Upper lobe of right lung (tissue), 1 donor: Measurements from ENCODE around the gene SMPD1. TPM values are rescaled to one million over a fixed set of nuclear protein-coding genes. Genes with fewer than 3 reads are reported as not detected.
A peak's percentile ranks its signal among the peaks of the same experiment; 100 is the strongest.

ENCODE experiments used
- ATAC-seq: fragments of 200-7000 bp; cut with Tn5 transposase; one replicate; pipeline ENCODE4 v1.9.1; 2020; ENCODE audit warnings: mild to moderate bottlenecking, moderate library complexity
- DNase-seq: peaks from one replicate; pipeline ENCODE4 v3.0.0-alpha.2; 2020
- H3K27ac ChIP-seq: fragments of 200-600 bp; one replicate; pipeline ENCODE4 v1.8.0; 2022
- H3K27me3 ChIP-seq: fragments of 200-600 bp; one replicate; pipeline ENCODE4 v1.8.0; 2022; ENCODE audit warnings: mild to moderate bottlenecking
- H3K36me3 ChIP-seq: fragments of 200-600 bp; one replicate; pipeline ENCODE4 v1.8.0; 2022
- H3K4me1 ChIP-seq: fragments of 200-600 bp; one replicate; pipeline ENCODE4 v1.8.0; 2022
- H3K4me3 ChIP-seq: fragments of 200-600 bp; one replicate; pipeline ENCODE4 v1.8.0; 2022; ENCODE audit warnings: mild to moderate bottlenecking
- H3K9me3 ChIP-seq: fragments of 200-600 bp; one replicate; pipeline ENCODE4 v1.8.0; 2022
- CTCF ChIP-seq: fragments of 200-600 bp; IDR thresholded peaks from one replicate; pipeline ENCODE4 v1.8.0; 2022; ENCODE audit warnings: antibody characterized with exemption
- intact Hi-C: fragments of 100-400 bp; cut with DNase I; formaldehyde crosslinking; loops from one replicate; pipeline ENCODE4 v1.11.0; 2022
- total RNA-seq: library from RNA; stranded (reverse); fragmentation: NEBNext Ultra II Directional; extraction: Animal tissue kit (Norgen Biotek cat#: 25700); gene quantifications from one replicate; pipeline ENCODE4 v1.2.1, GENCODE V29; 2021
- donor health status: DM: no; HTN: yes; CAD: no; lungs with severe emphysema.

The SMPD1 gene
- total RNA-seq, 1 donor from 2014 or later, result 51.9 TPM

GRCh38 chr11:6418557-6419008 is 28.3 kb downstream of the SMPD1 start:
- TF ChIP-seq CTCF, result no peak
- Histone ChIP-seq H3K27me3 (no peaks in the 10 kb centered on the region), H3K27ac (peak overlapping the region; percentile 92), H3K4me1 (peaks cover 13% of the 10 kb centered on the region), H3K9me3 (no peaks in the 10 kb centered on the region), H3K4me3 (peak overlapping the region; percentile 96), H3K36me3 (no peaks in the 10 kb centered on the region)
- ATAC-seq, result peak; percentile 42
- intact Hi-C loops, result no loop called here
- no peak for DNase-seq

DNA sequence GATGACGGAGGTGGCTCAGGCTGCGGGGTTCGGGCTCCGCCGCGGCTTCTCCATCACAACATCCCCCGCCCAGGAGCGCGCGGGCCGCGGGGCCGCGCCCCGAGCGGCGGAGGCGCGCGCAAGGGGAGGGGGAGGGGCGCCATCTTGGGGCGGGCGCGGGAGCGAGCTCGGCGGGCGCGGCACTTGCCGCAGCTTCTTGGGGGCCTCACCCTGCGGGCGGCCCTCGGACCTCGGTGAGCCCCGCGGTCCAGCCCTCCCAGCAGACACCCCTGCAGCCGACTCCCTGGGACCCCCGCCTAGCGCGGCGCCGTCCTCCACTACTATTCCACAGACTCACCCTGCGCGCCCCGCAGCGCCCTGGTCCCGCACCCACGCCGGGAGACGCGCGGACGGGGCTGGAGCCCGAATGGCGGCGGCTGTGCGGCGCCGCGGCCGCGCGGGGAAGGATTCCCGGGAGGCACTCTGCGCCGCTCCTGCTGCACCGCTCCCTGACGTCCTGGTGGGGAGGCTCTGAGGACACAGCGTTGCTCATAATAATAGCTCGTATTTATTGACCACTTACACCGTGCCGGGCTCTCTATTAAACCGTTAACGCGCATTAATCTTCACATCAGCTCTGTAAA is 28.8 kb downstream of the SMPD1 start, which contains the start of gene APBB1:
Gene APBB1, minus strand, starts transcription at position 86 of the 623 bp plus-strand sequence. CDS start 7,747 bp downstream, outside the sequence.
- peak within 1 kb of the TSS; percentile 96 for H3K4me3 ChIP-seq
- H3K27ac ChIP-seq, result peak within 1 kb of the TSS; percentile 92
- no peaks in the 10 kb centered on the region for H3K36me3 ChIP-seq
- intact Hi-C loops, result no loop called here
- H3K27me3 ChIP-seq, result no peaks in the 10 kb centered on the region
- no peaks in the 10 kb centered on the region for H3K9me3 ChIP-seq
- peaks cover 13% of the 10 kb centered on the region for H3K4me1 ChIP-seq
- peak; percentile 86 for DNase-seq
- peak; percentile 25 for TF ChIP-seq CTCF
- ATAC-seq, result peak; percentile 96

GRCh38 chr11:6420677-6421076 is 30.4 kb downstream of the SMPD1 start:
- TF ChIP-seq CTCF, result no peak
- Histone ChIP-seq H3K27ac (no peak overlapping the region), H3K9me3 (no peaks in the 10 kb centered on the region), H3K4me1 (peaks cover 13% of the 10 kb centered on the region), H3K36me3 (no peaks in the 10 kb centered on the region), H3K27me3 (no peaks in the 10 kb centered on the region), H3K4me3 (no peak overlapping the region)
- DNase-seq (no peak), ATAC-seq (no peak)
- intact Hi-C loops, result no loop called here

DNA sequence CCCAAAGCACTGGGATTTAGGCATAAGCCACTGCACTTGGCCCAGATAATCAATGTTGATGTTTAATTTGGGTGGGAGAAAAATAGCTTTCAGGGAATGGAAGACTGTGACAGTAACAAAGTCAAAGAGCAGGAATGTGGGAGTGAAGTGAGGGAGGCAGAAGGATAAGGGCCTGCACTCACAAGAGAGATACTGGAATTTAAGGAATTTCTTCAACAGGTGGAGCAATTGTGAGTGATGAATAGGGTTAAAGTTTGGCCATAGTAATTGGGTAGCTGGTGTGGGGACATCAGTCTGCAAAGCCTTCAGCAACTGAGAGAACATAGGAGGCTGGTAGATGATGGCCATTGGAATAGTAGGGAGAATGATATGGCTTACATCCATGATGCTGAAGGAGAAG is 37.2 kb downstream of the SMPD1 start:
- intact Hi-C loops, result no loop called here
- DNase-seq (no peak), ATAC-seq (no peak)
- no peaks in the 10 kb centered on the region for H3K27me3 ChIP-seq
- H3K36me3 ChIP-seq, result no peaks in the 10 kb centered on the region
- no peaks in the 10 kb centered on the region for H3K4me1 ChIP-seq
- no peak overlapping the region for H3K27ac ChIP-seq
- TF ChIP-seq CTCF, result no peak
- H3K4me3 ChIP-seq, result no peak overlapping the region
- no peaks in the 10 kb centered on the region for H3K9me3 ChIP-seq

- DNase-seq (no peak), ATAC-seq (peak; percentile 61)
- intact Hi-C loops, result no loop called here
Observed at GRCh38 chr11:6431861-6432260, 41.6 kb downstream of the SMPD1 start.

More at GRCh38 chr11:6431861-6432260, 41.6 kb downstream of the SMPD1 start:
- Histone ChIP-seq H3K4me1 (no peaks in the 10 kb centered on the region), H3K27me3 (no peaks in the 10 kb centered on the region), H3K9me3 (no peaks in the 10 kb centered on the region), H3K36me3 (no peaks in the 10 kb centered on the region), H3K4me3 (no peak overlapping the region), H3K27ac (no peak overlapping the region)
- no peak for TF ChIP-seq CTCF
